HCT116 (cell line): Measurements from ENCODE around the gene ATP5PO.

ENCODE experiments used
- ATF3 ChIP-seq: IDR thresholded peaks from 2 replicates; pipeline ENCODE4 v1.6.1; 2012
- CTCF ChIP-seq, 3 experiments: fragments of 200-600 bp in 1 of 3; sonication (generic) in 1 of 3; IDR thresholded peaks in 2 of 3; conservative IDR thresholded peaks in 1 of 3; 2 replicates each; pipeline ENCODE4 v1.5.1; 2012 to 2017; ENCODE audit warnings: low read depth in 2 of 3, low read length in 2 of 3, antibody characterized with exemption in 1 of 3, borderline replicate concordance in 1 of 3, control low read depth in 1 of 3, mild to moderate bottlenecking in 1 of 3, mixed read lengths in 1 of 3, mixed run types in 1 of 3, moderate library complexity in 1 of 3; ENCODE audit not compliant: insufficient read depth in 1 of 3
- MAX ChIP-seq: IDR thresholded peaks from 2 replicates; pipeline ENCODE4 v1.6.1; 2012

- TF ChIP-seq MAX = peak; percentile 80
- TF ChIP-seq CTCF (IDR thresholded peaks at IDR 0.05 in 2 of 3, conservative IDR thresholded peaks at IDR 0.05 in 1 of 3; ENCODE audit: borderline replicate concordance in 1 of 3, insufficient read depth in 1 of 3, low read depth in 2 of 3, low read length in 2 of 3) = no peak
- TF ChIP-seq ATF3 = no peak
Measured at GRCh38 chr21:33947451-33948095, 32.0 kb upstream of the ATP5PO start.
